ENCODE results near the gene MACROH2A1. TPM values are rescaled to one million over a fixed set of nuclear protein-coding genes. Genes with fewer than 3 reads are reported as not detected.

The MACROH2A1 gene
- total and polyA plus RNA-seq, 8 donors = 183 to 309 (median 235) TPM

- no peak overlapping the region for H3K4me3 ChIP-seq
- intact Hi-C loops (cut with DNase I) = no loop called here
- H3K36me3 ChIP-seq = peaks cover 0 to 5% of the 10 kb centered on the region in 2 donors
- no peaks in the 10 kb centered on the region for H3K27me3 ChIP-seq
- DNase-seq = no peak
- no peak overlapping the region for H3K27ac ChIP-seq
- H3K9me3 ChIP-seq = no peaks in the 10 kb centered on the region
- no peak for ATAC-seq
- H3K4me1 ChIP-seq = no peaks in the 10 kb centered on the region
- no peak for TF ChIP-seq CTCF (IDR thresholded peaks at IDR 0.05)
Observed at GRCh38 chr5:135323701-135324132, 75.3 kb downstream of the MACROH2A1 start.

GRCh38 chr5:135323227-135323626 is 75.8 kb downstream of the MACROH2A1 start:
- intact Hi-C loops (cut with DNase I) = no loop called here
- no peak for ATAC-seq
- no peaks in the 10 kb centered on the region for H3K9me3 ChIP-seq
- H3K4me1 ChIP-seq = no peaks in the 10 kb centered on the region
- DNase-seq = no peak
- peaks cover 0 to 5% of the 10 kb centered on the region in 2 donors for H3K36me3 ChIP-seq
- no peak overlapping the region for H3K4me3 ChIP-seq
- no peak for TF ChIP-seq CTCF (IDR thresholded peaks at IDR 0.05)
- no peaks in the 10 kb centered on the region for H3K27me3 ChIP-seq
- no peak overlapping the region for H3K27ac ChIP-seq

- Histone ChIP-seq H3K4me1 (no peaks in the 10 kb centered on the region), H3K36me3 (peaks cover 0 to 5% of the 10 kb centered on the region in 2 donors), H3K27me3 (no peaks in the 10 kb centered on the region), H3K9me3 (no peaks in the 10 kb centered on the region), H3K4me3 (no peak overlapping the region), H3K27ac (no peak overlapping the region)
- TF ChIP-seq CTCF (IDR thresholded peaks at IDR 0.05) = no peak
- no peak for DNase-seq
- no peak for ATAC-seq
- intact Hi-C loops (cut with DNase I) = no loop called here
Observed at GRCh38 chr5:135322744-135323143, 76.3 kb downstream of the MACROH2A1 start.

GRCh38 chr5:135322271-135322670 is 76.8 kb downstream of the MACROH2A1 start:
- H3K9me3 ChIP-seq = no peaks in the 10 kb centered on the region
- H3K4me3 ChIP-seq = no peak overlapping the region
- H3K36me3 ChIP-seq = peaks cover 0 to 5% of the 10 kb centered on the region in 2 donors
- no peaks in the 10 kb centered on the region for H3K27me3 ChIP-seq
- intact Hi-C loops (cut with DNase I) = no loop called here
- ATAC-seq (no peak), DNase-seq (no peak)
- TF ChIP-seq CTCF (IDR thresholded peaks at IDR 0.05) = no peak
- no peak overlapping the region for H3K27ac ChIP-seq
- no peaks in the 10 kb centered on the region for H3K4me1 ChIP-seq

GRCh38 chr5:135320718-135321484 is 78.1 kb downstream of the MACROH2A1 start:
- H3K27ac ChIP-seq = no peak overlapping the region
- no peak overlapping the region for H3K4me3 ChIP-seq
- no peaks in the 10 kb centered on the region for H3K36me3 ChIP-seq
- no peaks in the 10 kb centered on the region for H3K4me1 ChIP-seq
- no peaks in the 10 kb centered on the region for H3K27me3 ChIP-seq
- DNase-seq (peak in 1 of 4 donors; percentile 68), ATAC-seq (no peak)
- TF ChIP-seq CTCF (IDR thresholded peaks at IDR 0.05) = no peak
- H3K9me3 ChIP-seq = no peaks in the 10 kb centered on the region
- intact Hi-C loops (cut with DNase I) = no loop called here

Measured in left lung (tissue), 10 donors.